Renal pelvis (tissue), 4 donors: Measurements from ENCODE around the gene AIFM3. TPM values are rescaled to one million over a fixed set of nuclear protein-coding genes. Genes with fewer than 3 reads are reported as not detected.
A peak's percentile ranks its signal among the peaks of the same experiment; 100 is the strongest.
"Not testable (repeated sequence)": the region's sequence is repeated elsewhere in the genome, so short reads cannot be mapped to it uniquely, and the experiment has no call there.

Experiments used
- DNase-seq: peaks from one replicate; pipeline ENCODE4 v3.0.0-alpha.2; 2013
- polyA plus RNA-seq, 3 donors: library from polyadenylated mRNA; unstranded; fragments of 120-200 nt; gene quantifications; one replicate each; pipeline ENCODE4 v1.2.1, GENCODE V29; 2013; ENCODE audit not compliant: insufficient read length in 3 of 3

The AIFM3 gene
- polyA plus RNA-seq, 3 donors = 1.1 to 1.6 (median 1.5) TPM

- no peak for DNase-seq
Measured at GRCh38 chr22:21000987-21001600, 34.0 kb downstream of the AIFM3 start.

GRCh38 chr22:21001601-21002325 lies 34.7 kb downstream of the AIFM3 start, which contains the start of gene THAP7:
THAP7 (minus strand) TSS chr22:21002118; CDS start chr22:21001911, 207 bp downstream.
- peak; percentile 96 for DNase-seq

- DNase-seq = no peak
Measured at GRCh38 chr22:21003782-21004181, 36.7 kb downstream of the AIFM3 start.

GRCh38 chr22:21009208-21009607 lies 42.2 kb downstream of the AIFM3 start:
- not testable (repeated sequence) for DNase-seq

- peak; percentile 84 for DNase-seq
Measured at GRCh38 chr22:21009638-21010425, 42.8 kb downstream of the AIFM3 start.

GRCh38 chr22:21010426-21011113 lies 43.5 kb downstream of the AIFM3 start:
- no peak for DNase-seq

- no peak for DNase-seq
Measured at GRCh38 chr22:21012446-21013407, 45.7 kb downstream of the AIFM3 start.

- DNase-seq = no peak
Measured at GRCh38 chr22:21013657-21014201, 46.7 kb downstream of the AIFM3 start.

- DNase-seq = peak; percentile 94
Measured at GRCh38 chr22:21014202-21014725, 47.2 kb downstream of the AIFM3 start.

- DNase-seq = peak; percentile 57
Measured at GRCh38 chr22:21014726-21015465, 47.8 kb downstream of the AIFM3 start, which contains the start of gene P2RX6. P2RX6 (plus strand) TSS chr22:21015165; CDS start chr22:21015175, 10 bp downstream.

GRCh38 chr22:21015466-21016006 lies 48.5 kb downstream of the AIFM3 start:
- DNase-seq = no peak

GRCh38 chr22:21016644-21017420 lies 49.8 kb downstream of the AIFM3 start:
- no peak for DNase-seq

- no peak for DNase-seq
Measured at GRCh38 chr22:21018314-21018713, 51.3 kb downstream of the AIFM3 start.

GRCh38 chr22:21020802-21021429 lies 53.9 kb downstream of the AIFM3 start:
- no peak for DNase-seq

- DNase-seq = no peak
Measured at GRCh38 chr22:21022507-21022906, 55.5 kb downstream of the AIFM3 start.

- DNase-seq = no peak
Measured at GRCh38 chr22:21022955-21023614, 56.0 kb downstream of the AIFM3 start.

- DNase-seq = no peak
Measured at GRCh38 chr22:21025266-21025665, 58.2 kb downstream of the AIFM3 start.
